Chondrocyte (in vitro differentiated cells): Measurements from ENCODE around the gene MTX3. TPM values are rescaled to one million over a fixed set of nuclear protein-coding genes. Genes with fewer than 3 reads are reported as not detected.

ENCODE experiments used
- DNase-seq: peaks from one replicate; pipeline ENCODE4 v3.0.0; 2021; ENCODE audit warnings: mixed read lengths, low spot score
- H3K27ac Mint-ChIP-seq: one replicate; pipeline ENCODE4 v1.8.0; 2021; ENCODE audit warnings: mild to moderate bottlenecking, moderate library complexity, mixed read lengths; ENCODE audit not compliant: unreplicated experiment
- H3K27me3 Mint-ChIP-seq: 2 replicates; pipeline ENCODE4 v1.8.0; 2021; ENCODE audit warnings: low read depth, mixed read lengths
- H3K36me3 Mint-ChIP-seq: 2 replicates; pipeline ENCODE4 v1.8.0; 2021; ENCODE audit warnings: low read depth, mixed read lengths
- H3K4me1 Mint-ChIP-seq: 2 replicates; pipeline ENCODE4 v1.8.0; 2021; ENCODE audit warnings: low read depth, mild to moderate bottlenecking, mixed read lengths
- H3K4me3 Mint-ChIP-seq: one replicate; pipeline ENCODE4 v1.8.0; 2021; ENCODE audit warnings: mild to moderate bottlenecking, moderate library complexity, mixed read lengths; ENCODE audit not compliant: unreplicated experiment
- H3K9me3 Mint-ChIP-seq: 2 replicates; pipeline ENCODE4 v1.8.0; 2021; ENCODE audit warnings: low read depth, mixed read lengths
- total RNA-seq: library from RNA; stranded (reverse); gene quantifications from 3 replicates; pipeline ENCODE4 v1.2.1, GENCODE V29; 2021
- TF ChIP-seq, protein P1 (sequence below): fragments of 200-600 bp; sonication (generic); IDR thresholded peaks from 2 replicates; pipeline ENCODE4 v1.5.0; 2021; ENCODE audit warnings: antibody characterized with exemption, mild to moderate bottlenecking, moderate library complexity

MTX3 gene
- total RNA-seq, 1 donor from 2014 or later: 11.5 TPM

DNA sequence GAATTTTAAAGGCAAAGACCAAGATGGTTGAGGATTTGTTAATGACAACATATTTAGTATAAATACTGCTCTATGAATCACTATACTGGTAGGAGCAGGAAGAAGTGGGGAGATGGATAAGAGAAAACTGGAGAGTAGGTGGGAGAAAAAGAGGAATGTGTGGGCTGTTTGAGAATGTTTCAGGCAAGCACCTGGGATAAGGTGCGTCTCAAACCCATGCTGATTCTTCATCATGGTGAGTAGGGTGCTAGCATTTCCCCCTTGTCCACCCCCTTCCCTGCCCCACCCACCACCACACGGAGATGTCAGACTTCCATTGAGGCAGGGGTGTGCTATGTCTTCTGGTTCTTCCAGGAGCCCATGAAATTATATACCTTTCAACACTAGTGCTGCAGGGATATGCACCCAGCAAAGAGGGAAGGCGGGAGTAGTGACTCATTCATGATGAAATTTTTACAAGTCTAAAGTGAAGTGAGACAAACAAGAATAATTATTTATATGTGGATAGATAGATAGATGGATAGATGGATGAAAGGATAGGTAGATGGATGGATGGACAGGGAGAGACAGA lies 54.3 kb downstream of the MTX3 start:
- H3K4me1 Mint-ChIP-seq: no peaks in the 10 kb centered on the region
- H3K36me3 Mint-ChIP-seq: no peaks in the 10 kb centered on the region
- TF ChIP-seq, protein P1, sequence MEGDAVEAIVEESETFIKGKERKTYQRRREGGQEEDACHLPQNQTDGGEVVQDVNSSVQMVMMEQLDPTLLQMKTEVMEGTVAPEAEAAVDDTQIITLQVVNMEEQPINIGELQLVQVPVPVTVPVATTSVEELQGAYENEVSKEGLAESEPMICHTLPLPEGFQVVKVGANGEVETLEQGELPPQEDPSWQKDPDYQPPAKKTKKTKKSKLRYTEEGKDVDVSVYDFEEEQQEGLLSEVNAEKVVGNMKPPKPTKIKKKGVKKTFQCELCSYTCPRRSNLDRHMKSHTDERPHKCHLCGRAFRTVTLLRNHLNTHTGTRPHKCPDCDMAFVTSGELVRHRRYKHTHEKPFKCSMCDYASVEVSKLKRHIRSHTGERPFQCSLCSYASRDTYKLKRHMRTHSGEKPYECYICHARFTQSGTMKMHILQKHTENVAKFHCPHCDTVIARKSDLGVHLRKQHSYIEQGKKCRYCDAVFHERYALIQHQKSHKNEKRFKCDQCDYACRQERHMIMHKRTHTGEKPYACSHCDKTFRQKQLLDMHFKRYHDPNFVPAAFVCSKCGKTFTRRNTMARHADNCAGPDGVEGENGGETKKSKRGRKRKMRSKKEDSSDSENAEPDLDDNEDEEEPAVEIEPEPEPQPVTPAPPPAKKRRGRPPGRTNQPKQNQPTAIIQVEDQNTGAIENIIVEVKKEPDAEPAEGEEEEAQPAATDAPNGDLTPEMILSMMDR: no peak
- no peak overlapping the region for H3K4me3 Mint-ChIP-seq
- H3K9me3 Mint-ChIP-seq: no peaks in the 10 kb centered on the region
- no peak overlapping the region for H3K27ac Mint-ChIP-seq
- DNase-seq: no peak
- peaks cover 2% of the 10 kb centered on the region for H3K27me3 Mint-ChIP-seq

DNA sequence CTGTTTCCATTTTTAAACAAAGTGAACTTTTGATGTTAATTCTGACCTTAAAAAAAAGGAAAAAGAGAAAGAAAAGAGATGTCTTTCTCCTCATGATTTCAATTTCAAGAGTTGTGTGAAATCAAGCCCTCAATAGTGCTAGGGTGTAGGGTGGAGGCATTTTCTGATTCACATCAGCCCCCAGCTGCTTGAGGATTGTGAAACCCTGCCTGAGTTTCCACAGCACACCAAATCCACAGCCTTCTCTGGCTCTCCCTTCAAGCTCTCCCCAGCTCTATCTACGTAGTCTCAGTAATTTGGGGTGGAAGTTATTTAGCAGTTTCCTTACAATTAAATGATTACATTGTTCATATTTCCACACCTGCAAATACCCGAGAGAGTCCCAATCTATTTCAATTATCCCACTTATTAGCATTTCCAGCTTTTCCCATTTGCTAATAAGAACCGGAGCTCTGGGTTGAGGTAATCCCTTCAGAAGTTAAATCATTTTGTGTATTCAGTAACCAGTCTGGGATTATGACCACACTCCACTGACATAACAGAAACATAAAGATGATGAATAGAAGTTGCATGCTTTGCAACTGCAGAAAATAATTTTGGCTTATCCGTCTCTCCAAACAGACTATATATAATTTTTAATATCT lies 54.9 kb downstream of the MTX3 start:
- Mint-ChIP-seq H3K27ac (no peak overlapping the region), H3K36me3 (no peaks in the 10 kb centered on the region), H3K4me1 (no peaks in the 10 kb centered on the region), H3K9me3 (no peaks in the 10 kb centered on the region), H3K4me3 (no peak overlapping the region), H3K27me3 (peaks cover 2% of the 10 kb centered on the region)
- TF ChIP-seq, protein P1: no peak
- DNase-seq: no peak

DNA sequence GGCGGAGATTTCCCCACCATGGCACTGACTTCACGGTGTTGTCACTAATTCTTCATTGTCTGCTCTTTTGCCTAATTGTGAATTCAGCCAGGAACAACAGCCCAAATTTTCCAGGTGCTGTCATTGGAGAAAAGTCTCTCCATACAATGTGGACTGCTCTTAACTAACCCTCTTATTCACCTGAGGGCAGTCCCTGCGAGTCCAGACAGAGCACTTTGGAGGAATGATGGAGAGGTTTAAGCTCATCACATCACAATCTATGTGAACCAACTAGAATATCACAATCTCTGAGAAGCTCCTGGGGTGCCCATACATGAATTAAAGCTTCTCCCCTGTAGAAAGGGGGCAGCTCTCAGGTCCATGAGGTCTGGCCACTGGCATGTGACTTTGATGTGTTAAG lies 56.4 kb downstream of the MTX3 start:
- TF ChIP-seq, protein P1: no peak
- Mint-ChIP-seq H3K9me3 (no peaks in the 10 kb centered on the region), H3K27ac (no peak overlapping the region)

DNA sequence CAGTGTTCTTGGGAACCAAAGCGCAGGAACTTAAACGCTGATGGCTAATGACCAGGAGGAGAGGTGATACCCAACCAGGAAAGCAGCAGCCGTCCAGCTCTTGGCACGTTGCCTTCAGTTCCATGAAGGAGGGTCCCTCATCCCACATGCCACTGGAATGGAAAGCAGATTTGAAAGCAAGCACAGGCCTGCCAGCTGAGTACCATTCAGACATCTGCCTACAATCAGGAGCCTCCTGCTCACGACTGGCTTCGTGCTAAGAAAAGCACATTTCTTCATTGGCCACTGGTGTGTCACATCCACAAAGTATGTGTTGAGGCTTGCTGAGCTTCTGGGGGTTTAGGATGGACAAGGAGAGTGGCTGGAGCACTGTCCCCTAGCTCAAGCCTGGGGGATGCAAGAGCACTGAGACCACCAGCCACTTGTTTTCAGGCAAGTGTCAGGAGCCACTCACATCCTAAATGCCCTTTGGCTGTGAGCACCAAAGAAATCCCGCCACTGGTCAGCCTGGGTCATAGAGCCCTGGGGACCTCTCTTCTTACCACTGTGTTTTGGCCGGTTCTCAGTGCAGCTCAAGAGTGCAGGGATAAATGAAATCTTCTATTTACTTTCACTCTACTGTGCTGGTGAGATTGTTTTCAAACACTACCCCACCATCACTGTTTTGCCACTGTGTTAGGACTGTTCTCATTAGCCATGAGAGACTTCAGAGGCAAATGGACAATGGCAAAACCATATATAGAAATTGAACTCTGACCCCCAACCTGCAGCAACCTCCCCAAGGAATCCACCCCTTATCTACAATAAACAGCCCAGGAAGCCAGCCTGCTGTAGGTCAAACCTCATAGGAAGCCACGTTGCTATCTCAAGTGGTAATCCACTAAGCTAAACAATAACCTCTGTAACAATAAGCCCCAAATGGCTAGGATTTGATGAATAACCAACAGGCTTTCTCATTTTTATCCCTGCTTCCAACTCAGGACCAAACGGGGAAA lies 58.3 kb downstream of the MTX3 start:
- H3K4me3 Mint-ChIP-seq: no peak overlapping the region
- H3K27me3 Mint-ChIP-seq: peaks cover 5% of the 10 kb centered on the region

More for the DNA sequence above, 56.4 kb downstream of the MTX3 start:
- DNase-seq: no peak
- no peak overlapping the region for H3K4me3 Mint-ChIP-seq
- H3K27me3 Mint-ChIP-seq: peaks cover 2% of the 10 kb centered on the region
- no peaks in the 10 kb centered on the region for H3K36me3 Mint-ChIP-seq
- no peaks in the 10 kb centered on the region for H3K4me1 Mint-ChIP-seq

More for the DNA sequence above, 58.3 kb downstream of the MTX3 start:
- TF ChIP-seq, protein P1: no peak
- Mint-ChIP-seq H3K27ac (no peak overlapping the region), H3K36me3 (no peaks in the 10 kb centered on the region), H3K9me3 (no peaks in the 10 kb centered on the region), H3K4me1 (no peaks in the 10 kb centered on the region)
- DNase-seq: no peak
